ENCODE measurements around the gene MEIS2. TPM values are rescaled to one million over a fixed set of nuclear protein-coding genes. Genes with fewer than 3 reads are reported as not detected.

MEIS2 gene
- polyA plus RNA-seq, 1 donor from 2014 or later: 825 TPM

GRCh38 chr15:36953346-36953745 lies 147.0 kb downstream of the MEIS2 start:
- H3F3A ChIP-seq (ENCODE audit: insufficient read depth, low read length, poor library complexity, severe bottlenecking): no peaks in the 10 kb centered on the region
- H3K36me3 ChIP-seq (ENCODE audit: insufficient read depth, low read length): peaks cover 14% of the 10 kb centered on the region
- H4K20me1 ChIP-seq (ENCODE audit: insufficient read depth): peaks cover 31% of the 10 kb centered on the region
- no peak overlapping the region for H3K27ac ChIP-seq (ENCODE audit: low read length)
- no peak for TF ChIP-seq POLR2AphosphoS5 (IDR thresholded peaks at IDR 0.05)
- no peak for TF ChIP-seq EZH2 (IDR thresholded peaks at IDR 0.05; ENCODE audit: borderline replicate concordance, insufficient read depth, low read length, poor library complexity, severe bottlenecking)
- TF ChIP-seq REST (IDR thresholded peaks at IDR 0.05; ENCODE audit: borderline replicate concordance): no peak
- TF ChIP-seq SMC3 (conservative IDR thresholded peaks at IDR 0.05; ENCODE audit: poor library complexity): no peak
- TF ChIP-seq RAD21 (conservative IDR thresholded peaks at IDR 0.05): no peak
- TF ChIP-seq TAF1 (IDR thresholded peaks at IDR 0.05; ENCODE audit: low read depth): no peak
- TF ChIP-seq EP300 (conservative IDR thresholded peaks at IDR 0.05; ENCODE audit: poor library complexity, severe bottlenecking): no peak
- no peaks in the 10 kb centered on the region for H3K9me2 ChIP-seq (ENCODE audit: insufficient read depth, low read length)
- peaks cover 74% of the 10 kb centered on the region for H3K79me2 ChIP-seq (replicated peaks; ENCODE audit: insufficient read depth, low read length)
- H2AFZ ChIP-seq (ENCODE audit: low read depth, low read length): no peak overlapping the region
- H3K9ac ChIP-seq (ENCODE audit: low read length): no peak overlapping the region
- no peaks in the 10 kb centered on the region for H3K27me3 ChIP-seq (ENCODE audit: insufficient read depth, low read depth, low read length)
- no peak overlapping the region for H3K4me2 ChIP-seq (ENCODE audit: low read length)
- no peaks in the 10 kb centered on the region for H3K9me3 ChIP-seq (ENCODE audit: low read length)
- no peak overlapping the region for H3K4me3 ChIP-seq (ENCODE audit: low read length)

- Histone ChIP-seq H2AFZ (ENCODE audit: low read depth, low read length) (no peak overlapping the region), H3K4me3 (ENCODE audit: low read length) (no peak overlapping the region), H3K36me3 (ENCODE audit: insufficient read depth, low read length) (peaks cover 14% of the 10 kb centered on the region), H3K9me2 (ENCODE audit: insufficient read depth, low read length) (no peaks in the 10 kb centered on the region), H3K9ac (ENCODE audit: low read length) (no peak overlapping the region), H3K79me2 (replicated peaks; ENCODE audit: insufficient read depth, low read length) (peaks cover 74% of the 10 kb centered on the region), H3K4me2 (ENCODE audit: low read length) (no peak overlapping the region), H3K27me3 (ENCODE audit: insufficient read depth, low read depth, low read length) (no peaks in the 10 kb centered on the region), H3K27ac (ENCODE audit: low read length) (no peak overlapping the region), H3K9me3 (ENCODE audit: low read length) (no peaks in the 10 kb centered on the region), H3F3A (ENCODE audit: insufficient read depth, low read length, poor library complexity, severe bottlenecking) (peaks cover 7% of the 10 kb centered on the region), H4K20me1 (ENCODE audit: insufficient read depth) (peaks cover 28% of the 10 kb centered on the region)
- TF ChIP-seq SMC3 (conservative IDR thresholded peaks at IDR 0.05; ENCODE audit: poor library complexity) (no peak), MXI1 (conservative IDR thresholded peaks at IDR 0.05; ENCODE audit: poor library complexity, severe bottlenecking) (no peak), CTCF (IDR thresholded peaks at IDR 0.05; ENCODE audit: poor library complexity, severe bottlenecking) (no peak), REST (IDR thresholded peaks at IDR 0.05; ENCODE audit: borderline replicate concordance) (no peak), RAD21 (conservative IDR thresholded peaks at IDR 0.05) (no peak), EP300 (conservative IDR thresholded peaks at IDR 0.05; ENCODE audit: poor library complexity, severe bottlenecking) (no peak), EZH2 (IDR thresholded peaks at IDR 0.05; ENCODE audit: borderline replicate concordance, insufficient read depth, low read length, poor library complexity, severe bottlenecking) (no peak), TAF1 (IDR thresholded peaks at IDR 0.05; ENCODE audit: low read depth) (no peak), POLR2AphosphoS5 (IDR thresholded peaks at IDR 0.05) (no peak)
Observed at GRCh38 chr15:36951731-36952247, 148.6 kb downstream of the MEIS2 start.
